Neutrophil (primary cell): ENCODE data around the gene C6.

Source experiments
- H3K27ac ChIP-seq: fragments of 200-600 bp; sonication (generic); 2 replicates; pipeline ENCODE4 v1.5.1; 2016; ENCODE audit warnings: mild to moderate bottlenecking, moderate library complexity
- H3K27me3 ChIP-seq: fragments of 200-600 bp; sonication (generic); 2 replicates; pipeline ENCODE4 v1.6.0; 2016; ENCODE audit warnings: mild to moderate bottlenecking
- H3K36me3 ChIP-seq: fragments of 200-600 bp; sonication (generic); 2 replicates; pipeline ENCODE4 v1.5.1; 2017
- H3K4me1 ChIP-seq, 2 experiments: fragments of 200-600 bp in 1 of 2; sonication (generic) in 1 of 2; 1 replicate in 1 of 2; 2 replicates in 1 of 2; pipeline versions ENCODE4 v1.5.1 to v1.6.1; 2013 to 2016; ENCODE audit warnings: low read depth in 1 of 2, low read length in 1 of 2, mild to moderate bottlenecking in 1 of 2, moderate library complexity in 1 of 2; ENCODE audit not compliant: control insufficient read depth in 1 of 2, insufficient read depth in 1 of 2
- H3K4me3 ChIP-seq, 2 experiments: fragments of 200-600 bp in 1 of 2; sonication (generic) in 1 of 2; 1 replicate in 1 of 2; 2 replicates in 1 of 2; pipeline ENCODE4 v1.5.1; 2013 to 2016; ENCODE audit warnings: low read depth in 1 of 2, low read length in 1 of 2, mild to moderate bottlenecking in 1 of 2, moderate library complexity in 1 of 2
- H3K9me3 ChIP-seq: fragments of 200-600 bp; sonication (generic); 2 replicates; pipeline ENCODE4 v1.5.1; 2016
- CTCF ChIP-seq: fragments of 200-600 bp; sonication (generic); IDR thresholded peaks from 2 replicates; pipeline ENCODE4 v1.5.1; 2016; ENCODE audit warnings: antibody characterized with exemption

Gene C6

GRCh38 chr5:41172012-41172411 lies 41.3 kb downstream of the C6 start:
- Histone ChIP-seq H3K4me1 (no peaks in the 10 kb centered on the region), H3K9me3 (no peaks in the 10 kb centered on the region), H3K27ac (no peak overlapping the region), H3K27me3 (no peaks in the 10 kb centered on the region), H3K36me3 (no peaks in the 10 kb centered on the region), H3K4me3 (no peak overlapping the region)
- TF ChIP-seq CTCF, result no peak

- H3K27ac ChIP-seq, result no peak overlapping the region
- no peaks in the 10 kb centered on the region for H3K4me1 ChIP-seq
- H3K4me3 ChIP-seq, result no peak overlapping the region
- TF ChIP-seq CTCF, result no peak
- no peaks in the 10 kb centered on the region for H3K9me3 ChIP-seq
- H3K36me3 ChIP-seq, result no peaks in the 10 kb centered on the region
- no peaks in the 10 kb centered on the region for H3K27me3 ChIP-seq
Observed at GRCh38 chr5:41161271-41161670, 52.1 kb downstream of the C6 start.

GRCh38 chr5:41157272-41157894 lies 55.9 kb downstream of the C6 start:
- H3K27ac ChIP-seq, result no peak overlapping the region
- no peaks in the 10 kb centered on the region for H3K4me1 ChIP-seq
- no peaks in the 10 kb centered on the region for H3K36me3 ChIP-seq
- H3K27me3 ChIP-seq, result no peaks in the 10 kb centered on the region
- no peak for TF ChIP-seq CTCF
- no peaks in the 10 kb centered on the region for H3K9me3 ChIP-seq
- no peak overlapping the region for H3K4me3 ChIP-seq

GRCh38 chr5:41156739-41157138 lies 56.6 kb downstream of the C6 start:
- Histone ChIP-seq H3K4me3 (no peak overlapping the region), H3K27ac (no peak overlapping the region), H3K9me3 (no peaks in the 10 kb centered on the region), H3K36me3 (no peaks in the 10 kb centered on the region), H3K27me3 (no peaks in the 10 kb centered on the region), H3K4me1 (no peaks in the 10 kb centered on the region)
- TF ChIP-seq CTCF, result no peak

- H3K4me1 ChIP-seq, result no peaks in the 10 kb centered on the region
- no peak for TF ChIP-seq CTCF
Observed at GRCh38 chr5:41154491-41154890, 58.8 kb downstream of the C6 start.

GRCh38 chr5:41151564-41151963 lies 61.8 kb downstream of the C6 start:
- H3K4me3 ChIP-seq, result no peak overlapping the region
- no peaks in the 10 kb centered on the region for H3K9me3 ChIP-seq
- no peaks in the 10 kb centered on the region for H3K4me1 ChIP-seq
- no peak overlapping the region for H3K27ac ChIP-seq
- H3K27me3 ChIP-seq, result no peaks in the 10 kb centered on the region
- TF ChIP-seq CTCF, result no peak
- no peaks in the 10 kb centered on the region for H3K36me3 ChIP-seq

More at GRCh38 chr5:41154491-41154890, 58.8 kb downstream of the C6 start:
- Histone ChIP-seq H3K4me3 (no peak overlapping the region), H3K27me3 (no peaks in the 10 kb centered on the region), H3K27ac (no peak overlapping the region), H3K9me3 (no peaks in the 10 kb centered on the region), H3K36me3 (no peaks in the 10 kb centered on the region)
